ENCODE measurements around the gene TRIM54. TPM values are rescaled to one million over a fixed set of nuclear protein-coding genes. Genes with fewer than 3 reads are reported as not detected.
"Not testable (repeated sequence)": the region's sequence is repeated elsewhere in the genome, so short reads cannot be mapped to it uniquely, and the experiment has no call there.

Gene TRIM54
- total RNA-seq, 2 donors from 2014 or later: 0.26 TPM; not detected in 1

DNA sequence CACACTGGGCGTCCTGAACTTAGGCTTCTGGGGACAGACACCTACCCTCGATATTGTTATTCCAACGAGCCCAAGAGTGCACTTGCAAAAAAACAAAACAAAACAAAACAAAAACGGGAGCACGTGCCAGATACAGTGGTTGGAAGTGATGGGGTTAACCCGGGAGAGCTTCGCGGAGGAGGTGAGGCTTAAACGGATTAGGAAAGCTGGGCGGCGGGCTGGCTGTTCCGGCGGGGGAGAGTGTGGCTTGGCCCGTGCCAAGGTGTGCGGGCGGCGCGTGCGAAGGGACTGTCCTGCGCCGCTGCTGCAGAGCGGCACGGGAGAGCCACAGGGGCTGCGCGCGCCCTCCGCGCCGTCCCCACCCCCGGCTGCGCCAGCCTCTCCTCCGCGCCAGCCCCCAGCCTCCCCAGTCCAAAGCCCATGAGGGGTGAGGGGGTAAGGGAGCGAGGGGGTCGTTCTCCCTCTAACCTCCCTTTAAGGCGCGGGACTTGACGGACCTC, 17.9 kb upstream of the TRIM54 start:
- Histone ChIP-seq H3K9me3 (no peaks in the 10 kb centered on the region), H3K4me3 (no peak overlapping the region), H3K36me3 (replicated peaks in 1 of 2; ENCODE audit: insufficient read depth in 1 of 2, low read depth in 2 of 2) (no peaks in the 10 kb centered on the region), H3K27me3 (peaks cover 0 to 44% of the 10 kb centered on the region in 2 donors), H3K4me1 (peaks cover 37% of the 10 kb centered on the region), H3K27ac (no peak overlapping the region)
- WGBS, 2 donors: 0% methylated on average over 20 to 29 of the region's 38 CpGs
- DNase-seq (no peak), ATAC-seq (no peak)
- no peak for TF ChIP-seq POLR2A (IDR thresholded peaks at IDR 0.05)
- TF ChIP-seq, protein P1, sequence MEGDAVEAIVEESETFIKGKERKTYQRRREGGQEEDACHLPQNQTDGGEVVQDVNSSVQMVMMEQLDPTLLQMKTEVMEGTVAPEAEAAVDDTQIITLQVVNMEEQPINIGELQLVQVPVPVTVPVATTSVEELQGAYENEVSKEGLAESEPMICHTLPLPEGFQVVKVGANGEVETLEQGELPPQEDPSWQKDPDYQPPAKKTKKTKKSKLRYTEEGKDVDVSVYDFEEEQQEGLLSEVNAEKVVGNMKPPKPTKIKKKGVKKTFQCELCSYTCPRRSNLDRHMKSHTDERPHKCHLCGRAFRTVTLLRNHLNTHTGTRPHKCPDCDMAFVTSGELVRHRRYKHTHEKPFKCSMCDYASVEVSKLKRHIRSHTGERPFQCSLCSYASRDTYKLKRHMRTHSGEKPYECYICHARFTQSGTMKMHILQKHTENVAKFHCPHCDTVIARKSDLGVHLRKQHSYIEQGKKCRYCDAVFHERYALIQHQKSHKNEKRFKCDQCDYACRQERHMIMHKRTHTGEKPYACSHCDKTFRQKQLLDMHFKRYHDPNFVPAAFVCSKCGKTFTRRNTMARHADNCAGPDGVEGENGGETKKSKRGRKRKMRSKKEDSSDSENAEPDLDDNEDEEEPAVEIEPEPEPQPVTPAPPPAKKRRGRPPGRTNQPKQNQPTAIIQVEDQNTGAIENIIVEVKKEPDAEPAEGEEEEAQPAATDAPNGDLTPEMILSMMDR (IDR thresholded peaks at IDR 0.05): no peak
- intact Hi-C loops (cut with DNase I): no loop called here

DNA sequence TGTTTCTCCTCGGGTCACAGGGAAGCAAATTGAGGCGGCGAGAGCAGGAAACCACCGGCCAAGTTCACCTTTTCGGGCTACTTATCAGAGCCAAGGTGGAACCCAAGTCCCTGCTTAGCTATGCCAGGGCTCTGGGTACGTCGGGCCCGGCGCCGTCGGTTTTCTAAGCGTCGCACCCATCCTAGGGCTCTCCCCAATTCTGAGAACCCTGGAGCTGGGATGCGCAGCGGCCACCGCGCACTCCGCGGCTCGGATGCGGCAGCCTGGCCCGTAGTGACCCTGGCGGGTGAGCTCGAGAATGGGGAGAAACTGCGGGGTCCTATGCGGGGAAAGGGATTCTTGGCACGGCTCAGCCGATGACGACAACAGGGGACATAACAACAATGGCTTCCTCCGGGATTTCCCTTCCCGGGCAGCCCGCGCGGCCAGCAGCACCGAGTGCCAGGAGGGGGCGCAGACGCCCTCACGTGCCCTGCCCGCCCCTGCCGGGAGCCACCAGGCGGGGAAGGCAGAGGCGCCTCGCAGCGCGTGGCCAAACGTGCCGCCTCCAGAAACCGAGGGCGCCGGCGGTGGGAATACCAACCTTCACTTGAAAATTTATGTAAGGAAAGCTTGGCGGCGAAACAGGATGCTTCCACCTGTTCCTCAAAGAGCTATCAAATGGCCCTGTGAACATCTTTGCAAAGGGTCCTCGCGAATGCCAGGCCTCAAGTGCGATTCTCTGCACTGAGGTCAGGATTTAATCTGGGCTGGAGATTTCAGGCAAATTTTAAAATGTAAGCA, 17.3 kb upstream of the TRIM54 start:
- Histone ChIP-seq H3K27me3 (peaks cover 0 to 44% of the 10 kb centered on the region in 2 donors), H3K4me3 (no peak overlapping the region), H3K4me1 (peaks cover 37% of the 10 kb centered on the region), H3K9me3 (no peaks in the 10 kb centered on the region), H3K27ac (no peak overlapping the region), H3K36me3 (replicated peaks in 1 of 2; ENCODE audit: insufficient read depth in 1 of 2, low read depth in 2 of 2) (no peaks in the 10 kb centered on the region)
- DNase-seq (peak; percentile 54 to 77 (median 62)), ATAC-seq (peak; percentile 59)
- intact Hi-C loops (cut with DNase I): no loop called here
- WGBS, 2 donors: 3 to 15% methylated on average over 18 to 56 of the region's 56 CpGs
- no peak for TF ChIP-seq POLR2A (IDR thresholded peaks at IDR 0.05)
- TF ChIP-seq, protein P1 (IDR thresholded peaks at IDR 0.05): peak; percentile 16 to 63 (median 44)

DNA sequence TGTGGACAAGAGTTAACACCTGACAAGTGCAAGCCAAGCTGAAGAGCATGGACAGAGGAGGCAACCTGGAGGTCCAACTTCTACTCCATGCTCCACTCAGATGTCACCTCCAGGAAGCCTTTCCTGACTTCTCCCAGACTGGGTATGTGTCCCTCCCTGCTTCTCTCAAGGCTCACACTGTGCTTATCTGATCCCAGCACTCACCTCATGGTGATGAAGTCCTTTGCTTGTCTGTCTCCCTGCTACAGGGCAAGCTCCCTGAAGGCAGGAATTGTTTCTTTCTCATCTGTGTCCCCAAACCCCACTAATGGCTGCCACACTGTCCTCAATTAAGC, 16.7 kb upstream of the TRIM54 start:
- TF ChIP-seq POLR2A (IDR thresholded peaks at IDR 0.05): no peak
- TF ChIP-seq, protein P1 (IDR thresholded peaks at IDR 0.05): no peak
- H3K4me1 ChIP-seq: peaks cover 37% of the 10 kb centered on the region
- DNase-seq (no peak), ATAC-seq (no peak)
- no peak overlapping the region for H3K27ac ChIP-seq
- H3K4me3 ChIP-seq: no peak overlapping the region
- no peaks in the 10 kb centered on the region for H3K9me3 ChIP-seq
- H3K27me3 ChIP-seq: peaks cover 0 to 44% of the 10 kb centered on the region in 2 donors
- intact Hi-C loops (cut with DNase I): no loop called here
- H3K36me3 ChIP-seq (replicated peaks in 1 of 2; ENCODE audit: insufficient read depth in 1 of 2, low read depth in 2 of 2): no peaks in the 10 kb centered on the region

DNA sequence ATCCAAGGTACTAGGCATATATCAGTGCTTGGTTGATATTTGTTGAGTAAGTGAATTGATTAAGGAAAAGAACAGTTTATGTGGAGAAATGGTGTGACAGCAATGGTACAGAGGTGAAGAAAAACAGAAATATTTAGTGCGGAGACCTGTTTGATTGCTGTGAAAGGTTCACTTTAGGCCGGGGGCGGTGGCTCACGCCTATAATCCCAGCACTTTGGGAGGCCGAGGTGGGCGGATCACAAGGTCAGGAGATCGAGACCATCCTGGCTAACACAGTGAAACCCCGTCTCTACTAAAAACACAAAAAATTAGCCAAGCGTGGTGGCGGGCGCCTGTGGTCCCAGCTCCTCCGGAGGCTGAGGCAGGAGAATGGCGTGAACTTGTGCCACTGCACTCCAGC, 13.9 kb upstream of the TRIM54 start:
- H3K4me3 ChIP-seq; ATAC-seq; H3K36me3 ChIP-seq (replicated peaks in 1 of 2; ENCODE audit: insufficient read depth in 1 of 2, low read depth in 2 of 2); H3K27ac ChIP-seq; DNase-seq; H3K9me3 ChIP-seq; intact Hi-C loops (cut with DNase I): not testable (repeated sequence)
- H3K27me3 ChIP-seq: peaks cover 0 to 23% of the 10 kb centered on the region in 2 donors
- WGBS, 2 donors: 79 to 82% methylated on average over 13 of the region's 13 CpGs
- H3K4me1 ChIP-seq: peaks cover 19% of the 10 kb centered on the region

DNA sequence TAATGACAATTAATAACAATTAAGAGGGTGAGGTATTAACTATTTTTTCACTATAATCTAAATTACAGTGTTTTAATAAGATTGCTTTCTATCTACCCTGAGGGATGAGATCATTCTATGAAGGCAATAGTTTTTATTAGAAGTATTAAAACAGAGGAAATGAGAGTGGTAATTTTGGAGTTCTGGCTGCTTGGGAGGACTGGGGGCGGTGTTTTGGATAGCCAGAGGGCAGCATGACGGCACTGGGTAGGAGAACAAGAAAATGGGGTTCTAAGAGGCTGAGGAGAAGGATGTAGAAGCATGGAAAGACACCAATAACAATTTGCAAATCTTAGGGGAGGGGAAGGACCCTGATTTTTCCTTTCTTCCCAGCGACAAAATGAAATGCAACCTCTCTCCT, 12.1 kb upstream of the TRIM54 start:
- H3K36me3 ChIP-seq (replicated peaks in 1 of 2; ENCODE audit: insufficient read depth in 1 of 2, low read depth in 2 of 2): no peaks in the 10 kb centered on the region
- no peaks in the 10 kb centered on the region for H3K9me3 ChIP-seq
- peaks cover 0 to 6% of the 10 kb centered on the region in 2 donors for H3K27me3 ChIP-seq
- no peak for DNase-seq
- H3K4me3 ChIP-seq: no peak overlapping the region
- no peak for TF ChIP-seq POLR2A (IDR thresholded peaks at IDR 0.05)
- TF ChIP-seq, protein P1 (IDR thresholded peaks at IDR 0.05): no peak
- intact Hi-C loops (cut with DNase I): loop anchor here (10.0 kb wide), 1 partner anchor 315 kb away; no protein-coding TSS in a partner anchor
- H3K27ac ChIP-seq: no peak overlapping the region
- peaks cover under 1% of the 10 kb centered on the region for H3K4me1 ChIP-seq
- 76 to 82% methylated on average over 3 of the region's 3 CpGs for WGBS, 2 donors
- no peak for ATAC-seq
